ENCODE results near the gene NUDCD3. TPM values are rescaled to one million over a fixed set of nuclear protein-coding genes. Genes with fewer than 3 reads are reported as not detected.

NUDCD3 gene
- total RNA-seq, 1 donor from 2014 or later, result 91.0 TPM

- Histone ChIP-seq H3K9me3 (no peaks in the 10 kb centered on the region), H3K4me1 (no peaks in the 10 kb centered on the region), H3K4me3 (no peak overlapping the region), H3K36me3 (no peaks in the 10 kb centered on the region), H3K27ac (no peak overlapping the region), H3K27me3 (no peaks in the 10 kb centered on the region)
- ATAC-seq (no peak), DNase-seq (no peak)
- TF ChIP-seq CTCF (IDR thresholded peaks at IDR 0.05), result no peak
- intact Hi-C loops (cut with DNase I), result no loop called here
Observed at GRCh38 chr7:44375236-44375699, 115.2 kb downstream of the NUDCD3 start.

GRCh38 chr7:44374007-44374763 lies 116.3 kb downstream of the NUDCD3 start:
- intact Hi-C loops (cut with DNase I), result no loop called here
- H3K36me3 ChIP-seq, result no peaks in the 10 kb centered on the region
- H3K27me3 ChIP-seq, result no peaks in the 10 kb centered on the region
- TF ChIP-seq CTCF (IDR thresholded peaks at IDR 0.05), result no peak
- H3K4me3 ChIP-seq, result no peak overlapping the region
- no peaks in the 10 kb centered on the region for H3K9me3 ChIP-seq
- no peak for DNase-seq
- no peak for ATAC-seq
- H3K27ac ChIP-seq, result no peak overlapping the region
- H3K4me1 ChIP-seq, result no peaks in the 10 kb centered on the region

GRCh38 chr7:44373418-44373740 lies 117.1 kb downstream of the NUDCD3 start:
- intact Hi-C loops (cut with DNase I), result no loop called here
- H3K4me3 ChIP-seq, result no peak overlapping the region
- DNase-seq (peak; percentile 17), ATAC-seq (no peak)
- TF ChIP-seq CTCF (IDR thresholded peaks at IDR 0.05), result no peak
- no peaks in the 10 kb centered on the region for H3K27me3 ChIP-seq
- no peaks in the 10 kb centered on the region for H3K4me1 ChIP-seq
- no peaks in the 10 kb centered on the region for H3K36me3 ChIP-seq
- no peak overlapping the region for H3K27ac ChIP-seq
- no peaks in the 10 kb centered on the region for H3K9me3 ChIP-seq

GRCh38 chr7:44372560-44373417 lies 117.7 kb downstream of the NUDCD3 start:
- Histone ChIP-seq H3K4me3 (no peak overlapping the region), H3K27me3 (no peaks in the 10 kb centered on the region), H3K27ac (no peak overlapping the region), H3K4me1 (no peaks in the 10 kb centered on the region), H3K9me3 (no peaks in the 10 kb centered on the region), H3K36me3 (no peaks in the 10 kb centered on the region)
- intact Hi-C loops (cut with DNase I), result no loop called here
- ATAC-seq, result no peak
- peak; percentile 21 for DNase-seq
- no peak for TF ChIP-seq CTCF (IDR thresholded peaks at IDR 0.05)

- ATAC-seq, result no peak
Observed at GRCh38 chr7:44368885-44369284, 121.6 kb downstream of the NUDCD3 start.

More at GRCh38 chr7:44368885-44369284, 121.6 kb downstream of the NUDCD3 start:
- Histone ChIP-seq H3K27me3 (no peaks in the 10 kb centered on the region), H3K27ac (no peak overlapping the region), H3K36me3 (no peaks in the 10 kb centered on the region), H3K9me3 (no peaks in the 10 kb centered on the region), H3K4me3 (no peak overlapping the region), H3K4me1 (no peaks in the 10 kb centered on the region)
- intact Hi-C loops (cut with DNase I), result no loop called here
- TF ChIP-seq CTCF (IDR thresholded peaks at IDR 0.05), result no peak
- DNase-seq, result no peak
